GM19023 (cell line): ENCODE results near the gene ZNF892.
"Not testable (repeated sequence)": the region's sequence is repeated elsewhere in the genome, so short reads cannot be mapped to it uniquely, and the experiment has no call there.

Source experiments
- ATAC-seq: cut with Tn5 transposase; IDR thresholded peaks from one replicate; pipeline ENCODE4 v1.9.1; 2021; ENCODE audit warnings: mild to moderate bottlenecking, moderate library complexity; ENCODE audit not compliant: unreplicated experiment

Gene ZNF892

DNA sequence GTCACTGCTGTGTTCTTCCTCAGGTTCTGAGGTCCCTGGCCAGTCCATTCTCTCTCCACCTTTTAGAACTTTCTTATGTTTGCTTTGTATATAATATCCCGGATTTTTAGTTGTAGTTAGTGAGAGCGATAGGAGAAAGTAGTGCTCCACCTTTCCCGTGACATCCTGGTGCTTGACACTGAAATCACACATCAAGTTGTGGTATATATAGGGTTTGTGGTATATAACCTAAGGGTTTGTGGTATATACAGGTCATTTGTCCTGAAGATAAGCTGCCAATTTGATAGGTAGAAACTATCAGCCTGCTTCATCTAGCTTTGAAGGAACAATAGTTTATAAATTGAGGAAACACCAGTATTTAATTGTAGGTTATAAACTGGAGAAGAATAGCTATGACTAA is 13.1 kb downstream of the ZNF892 start:
- ATAC-seq: no peak

DNA sequence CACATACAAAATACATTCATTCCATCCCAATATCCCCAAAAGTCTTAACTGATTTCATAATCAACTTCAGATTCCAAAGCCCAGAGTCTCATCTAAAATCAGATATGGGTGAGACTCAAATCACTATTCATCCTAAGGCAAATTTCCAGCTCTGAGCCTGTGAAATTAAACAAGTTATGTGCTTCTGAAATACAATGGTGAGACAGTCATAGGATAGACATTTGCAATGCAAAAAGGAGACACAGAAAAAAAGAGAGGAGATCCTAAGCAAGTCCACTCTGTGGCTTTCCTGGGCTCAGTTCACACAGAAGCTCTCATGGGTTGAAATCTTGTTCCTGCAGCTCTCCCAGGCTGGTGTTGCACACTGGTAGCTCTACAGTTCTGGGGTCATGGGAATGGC is 18.3 kb downstream of the ZNF892 start:
- no peak for ATAC-seq

DNA sequence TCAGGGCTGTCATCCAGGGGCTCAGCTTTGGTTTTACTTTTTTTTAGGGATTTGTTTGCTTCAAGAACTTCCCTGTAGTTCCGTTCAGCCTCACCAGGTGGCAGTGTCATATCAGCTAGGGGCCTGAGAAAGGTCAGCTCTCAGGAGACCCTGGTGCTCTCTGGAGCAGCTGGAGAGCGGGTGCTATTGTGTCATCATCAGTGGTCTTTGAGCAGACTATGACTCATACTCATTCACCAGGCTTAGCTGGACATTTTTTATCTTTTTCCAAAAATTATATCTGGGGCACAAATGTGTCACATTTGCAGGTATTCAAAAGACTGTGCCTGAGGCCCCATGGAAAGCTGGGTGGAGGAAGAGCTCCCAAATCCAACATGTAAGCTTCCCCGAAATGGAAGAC is 24.4 kb downstream of the ZNF892 start:
- ATAC-seq: no peak

DNA sequence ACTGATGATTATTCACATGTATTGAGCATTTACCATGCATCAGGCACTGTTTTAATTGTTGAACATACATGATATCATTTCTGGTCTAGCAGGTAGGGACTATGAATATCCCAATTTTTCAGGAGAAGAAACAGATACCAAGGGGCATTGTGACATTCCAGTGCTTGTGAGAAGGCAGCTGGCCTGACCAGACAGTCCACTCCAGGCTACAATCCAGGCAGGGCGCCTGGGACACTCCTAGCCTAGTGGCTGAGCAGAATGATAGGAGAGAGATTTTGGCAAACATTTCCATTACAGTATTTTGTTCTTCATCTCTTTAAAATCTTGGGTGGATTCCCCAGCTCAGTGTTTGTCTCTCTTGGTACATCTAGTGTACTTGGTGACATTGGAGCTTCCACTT is 24.9 kb downstream of the ZNF892 start:
- no peak for ATAC-seq

DNA sequence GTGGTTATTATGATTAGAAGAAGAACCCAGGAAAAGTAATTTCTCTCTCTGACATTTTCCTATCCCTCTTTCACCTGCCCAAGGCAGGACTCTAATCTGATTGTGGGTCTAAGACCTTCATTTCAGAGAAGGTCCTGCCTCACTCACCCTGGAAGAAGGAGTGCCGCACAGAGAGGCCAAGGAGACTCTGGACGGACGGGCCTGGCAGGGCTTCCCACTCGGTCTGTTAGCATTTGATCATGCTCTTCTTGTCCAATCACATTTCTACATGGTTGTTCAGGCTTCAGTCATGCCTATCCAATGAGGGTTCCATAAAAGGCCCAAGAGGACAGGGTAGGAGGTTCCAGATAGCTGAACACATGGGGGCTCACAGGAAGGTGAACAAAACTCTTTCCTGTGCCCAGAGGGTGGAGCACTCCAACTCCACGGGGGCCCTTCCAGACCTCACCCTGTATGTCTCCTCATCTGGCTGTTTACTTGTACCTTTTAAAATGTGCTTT is 27.0 kb downstream of the ZNF892 start:
- ATAC-seq: no peak

DNA sequence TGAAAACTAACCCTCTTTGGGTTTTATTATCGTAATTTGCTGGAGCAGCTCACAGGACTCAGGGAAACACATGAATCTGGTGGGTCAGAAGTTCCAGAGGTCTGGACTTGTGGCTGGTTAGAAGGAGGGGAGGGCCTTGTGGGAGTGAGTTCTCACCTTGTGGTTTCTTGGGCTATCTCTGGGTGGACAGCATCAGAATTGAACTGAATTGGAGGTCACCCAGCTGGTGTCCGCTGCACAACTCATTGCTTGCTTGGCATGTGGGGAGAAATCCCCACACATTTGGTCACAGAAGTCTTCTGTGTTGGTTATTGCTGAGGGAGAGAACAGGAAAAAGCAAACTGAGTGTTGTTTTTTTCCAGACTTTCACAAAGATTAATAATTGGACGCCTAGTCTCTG is 27.5 kb downstream of the ZNF892 start:
- no peak for ATAC-seq

DNA sequence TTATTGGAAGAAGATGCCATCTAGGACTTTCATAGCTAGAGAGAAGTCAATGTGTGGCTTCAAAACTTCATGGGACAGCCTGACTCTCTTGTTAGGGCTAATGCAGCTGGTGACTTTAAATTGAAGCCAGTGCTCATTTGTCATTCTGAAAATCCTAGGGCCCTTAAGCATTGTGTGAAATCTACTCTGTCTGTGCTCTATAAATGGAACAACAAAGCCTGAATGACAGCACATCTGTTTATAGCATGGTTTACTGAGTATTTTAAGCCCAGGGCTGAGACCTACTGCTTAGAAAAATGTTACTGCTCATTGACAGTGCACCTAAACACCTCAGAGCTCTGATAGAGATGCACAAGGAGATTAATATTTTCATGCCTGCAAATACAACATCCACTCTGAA is 30.8 kb downstream of the ZNF892 start:
- no peak for ATAC-seq

DNA sequence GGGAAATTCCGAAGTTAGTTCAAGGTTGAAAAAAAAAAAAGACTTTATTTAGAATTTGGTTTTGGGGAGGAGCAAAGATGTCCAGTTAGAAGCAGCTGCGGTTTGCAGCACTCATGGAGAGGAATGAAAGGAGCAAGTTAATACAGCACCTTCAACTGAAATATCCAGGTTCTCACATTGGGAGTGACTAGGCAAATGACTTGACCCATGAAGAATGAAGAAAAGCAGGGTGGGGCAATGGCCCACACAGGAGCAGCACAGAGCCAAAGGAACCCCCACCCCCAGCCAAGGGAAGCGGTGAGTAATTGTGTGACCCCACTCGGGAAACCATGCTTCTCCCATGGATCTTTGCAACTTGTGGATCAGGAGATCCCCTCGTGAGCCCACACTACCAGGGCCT is 32.8 kb downstream of the ZNF892 start:
- no peak for ATAC-seq

DNA sequence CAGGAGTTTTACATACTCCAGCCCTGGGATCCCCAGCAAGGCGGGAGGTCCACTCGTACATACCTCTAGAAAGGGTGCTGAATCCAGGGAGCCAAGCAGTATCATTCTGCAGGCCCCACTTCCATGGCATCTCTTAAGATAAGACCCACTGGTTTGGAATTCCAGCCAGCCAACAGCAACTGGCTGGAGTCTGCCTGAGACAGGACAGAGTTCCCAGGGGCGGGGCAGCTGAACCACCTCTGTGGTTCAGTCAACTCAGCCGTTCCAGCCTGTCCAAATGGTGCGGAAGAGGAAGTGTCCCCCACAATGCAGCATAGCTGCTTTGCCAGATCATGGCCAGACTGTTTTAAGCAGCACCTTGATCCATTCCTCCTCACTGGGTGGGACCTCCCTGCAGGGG is 33.2 kb downstream of the ZNF892 start:
- no peak for ATAC-seq

DNA sequence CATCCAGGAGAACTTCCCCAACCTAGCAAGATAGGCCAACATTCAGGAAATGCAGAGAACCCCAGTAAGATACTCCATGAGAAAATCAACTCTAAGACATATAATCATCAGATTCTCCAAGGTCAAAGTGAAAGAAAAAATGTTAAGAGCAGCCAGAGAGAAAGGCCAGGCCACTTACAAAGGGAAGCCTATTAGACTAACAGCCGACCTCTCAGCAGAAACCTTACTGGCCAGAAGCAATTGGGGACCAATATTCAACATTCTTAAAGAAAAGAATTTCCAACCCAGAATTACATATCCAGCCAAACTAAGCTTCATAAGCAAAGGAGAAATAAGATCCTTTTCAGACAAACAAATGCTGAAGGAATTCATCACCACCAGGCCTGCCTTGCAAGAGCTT is 34.8 kb downstream of the ZNF892 start:
- ATAC-seq: not testable (repeated sequence)
